ENCODE data around the gene FAM222A. TPM values are rescaled to one million over a fixed set of nuclear protein-coding genes. Genes with fewer than 3 reads are reported as not detected.

FAM222A gene
- total RNA-seq, 3 donors from 2014 or later = 1.7 to 4.4 (median 3.5) TPM

DNA sequence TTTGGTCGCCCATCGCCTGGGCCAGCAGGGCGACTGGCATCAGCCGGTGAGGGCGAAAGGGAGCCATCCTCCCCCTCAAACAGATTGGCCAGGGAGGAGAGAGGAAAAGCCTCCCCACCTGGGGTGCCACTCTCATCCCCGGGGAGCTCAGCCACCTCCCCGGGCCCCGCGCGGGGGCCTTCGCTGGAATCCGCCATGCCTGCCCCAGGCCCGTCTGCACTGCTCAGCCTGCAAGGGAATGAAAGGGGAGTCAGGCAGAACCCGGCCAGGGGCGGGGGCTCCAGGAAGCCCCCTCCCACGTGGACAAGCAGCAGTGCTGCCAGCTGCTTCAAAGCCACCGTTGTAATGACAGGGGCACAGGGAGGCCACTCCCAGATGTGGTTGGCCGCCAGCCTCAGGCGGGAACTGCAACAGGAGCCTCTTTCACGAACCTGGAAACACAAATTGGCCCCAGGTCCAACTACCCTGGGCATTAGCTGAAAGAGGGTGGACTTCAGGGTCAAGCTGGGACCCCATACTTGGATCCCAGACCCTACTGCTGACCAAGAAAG, 101.0 kb downstream of the FAM222A start:
- Histone ChIP-seq H3K9me3 (no peaks in the 10 kb centered on the region), H3K36me3 (ENCODE audit: low read depth) (no peaks in the 10 kb centered on the region), H3K4me3 (no peak overlapping the region), H3K4me1 (ENCODE audit: low read depth) (no peaks in the 10 kb centered on the region)
- ATAC-seq (no peak), DNase-seq (no peak)
- intact Hi-C loops (cut with DNase I, micrococcal nuclease) = no loop called here
- TF ChIP-seq, protein P1, sequence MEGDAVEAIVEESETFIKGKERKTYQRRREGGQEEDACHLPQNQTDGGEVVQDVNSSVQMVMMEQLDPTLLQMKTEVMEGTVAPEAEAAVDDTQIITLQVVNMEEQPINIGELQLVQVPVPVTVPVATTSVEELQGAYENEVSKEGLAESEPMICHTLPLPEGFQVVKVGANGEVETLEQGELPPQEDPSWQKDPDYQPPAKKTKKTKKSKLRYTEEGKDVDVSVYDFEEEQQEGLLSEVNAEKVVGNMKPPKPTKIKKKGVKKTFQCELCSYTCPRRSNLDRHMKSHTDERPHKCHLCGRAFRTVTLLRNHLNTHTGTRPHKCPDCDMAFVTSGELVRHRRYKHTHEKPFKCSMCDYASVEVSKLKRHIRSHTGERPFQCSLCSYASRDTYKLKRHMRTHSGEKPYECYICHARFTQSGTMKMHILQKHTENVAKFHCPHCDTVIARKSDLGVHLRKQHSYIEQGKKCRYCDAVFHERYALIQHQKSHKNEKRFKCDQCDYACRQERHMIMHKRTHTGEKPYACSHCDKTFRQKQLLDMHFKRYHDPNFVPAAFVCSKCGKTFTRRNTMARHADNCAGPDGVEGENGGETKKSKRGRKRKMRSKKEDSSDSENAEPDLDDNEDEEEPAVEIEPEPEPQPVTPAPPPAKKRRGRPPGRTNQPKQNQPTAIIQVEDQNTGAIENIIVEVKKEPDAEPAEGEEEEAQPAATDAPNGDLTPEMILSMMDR (IDR thresholded peaks at IDR 0.05) = no peak

DNA sequence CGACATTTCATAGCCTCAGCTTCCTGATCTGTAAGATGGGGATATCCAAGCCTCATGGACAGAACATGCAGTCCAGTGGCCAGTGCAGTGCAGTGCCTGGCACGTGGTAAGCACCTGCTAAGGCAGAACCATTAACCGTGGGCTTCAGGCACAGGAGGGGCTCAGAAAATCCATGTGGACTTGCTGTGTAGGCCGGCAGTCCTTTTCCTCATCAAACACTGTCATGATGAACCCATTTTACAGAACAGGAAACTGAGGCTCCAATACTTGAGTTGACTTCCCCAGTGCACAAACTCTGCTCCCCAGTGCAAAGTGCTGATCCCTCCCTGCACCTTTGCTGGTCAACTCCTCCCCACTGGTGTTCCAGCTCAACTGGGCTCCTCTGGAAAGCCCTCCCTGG, 101.6 kb downstream of the FAM222A start:
- DNase-seq = no peak
- H3K4me3 ChIP-seq = no peak overlapping the region
- H3K4me1 ChIP-seq (ENCODE audit: low read depth) = no peaks in the 10 kb centered on the region
- TF ChIP-seq, protein P1 (IDR thresholded peaks at IDR 0.05) = no peak
- no peaks in the 10 kb centered on the region for H3K9me3 ChIP-seq
- H3K36me3 ChIP-seq (ENCODE audit: low read depth) = no peaks in the 10 kb centered on the region
- intact Hi-C loops (cut with DNase I, micrococcal nuclease) = no loop called here
- no peak for ATAC-seq

DNA sequence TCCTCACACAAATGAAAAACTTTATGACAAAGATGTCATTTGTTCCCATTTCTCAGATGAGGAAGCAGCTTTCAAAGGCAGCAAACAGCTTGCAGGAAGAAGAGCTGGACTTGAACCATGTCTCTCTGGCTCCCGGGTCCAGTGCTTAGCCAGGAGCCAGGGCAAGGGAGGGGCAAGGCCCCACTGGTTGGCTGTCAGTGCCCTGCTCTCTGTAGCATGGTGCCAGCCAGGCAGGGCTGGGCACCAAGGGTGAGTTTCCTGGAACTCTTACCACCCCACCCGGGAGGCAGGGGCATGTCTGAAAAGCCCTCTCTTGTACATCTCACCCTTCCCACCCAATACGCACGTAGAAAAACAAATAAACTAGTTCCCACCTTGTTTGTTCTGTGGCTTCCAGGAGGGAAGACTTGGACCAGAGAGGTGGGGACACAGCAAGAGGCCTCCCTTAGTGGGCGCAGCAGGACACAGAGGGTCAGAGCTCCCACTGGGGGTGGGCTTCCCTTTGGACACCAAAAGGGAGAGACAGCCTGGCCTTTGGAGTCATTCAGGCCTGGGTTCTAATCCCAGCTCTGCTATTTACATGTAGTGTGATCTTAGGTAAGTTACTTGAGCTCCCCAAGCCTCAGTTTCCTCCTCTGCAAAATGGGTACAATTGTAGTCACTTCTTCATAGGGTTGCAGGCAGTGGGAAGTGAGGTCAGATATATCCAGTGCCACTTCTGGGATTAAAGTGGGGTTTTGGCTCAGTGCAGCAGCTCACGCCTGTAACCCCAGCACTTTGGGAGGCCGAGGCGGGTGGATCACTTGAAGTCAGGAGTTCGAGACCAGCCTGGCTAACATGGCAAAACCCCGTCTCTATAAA, 102.4 kb downstream of the FAM222A start:
- intact Hi-C loops (cut with DNase I, micrococcal nuclease) = no loop called here

DNA sequence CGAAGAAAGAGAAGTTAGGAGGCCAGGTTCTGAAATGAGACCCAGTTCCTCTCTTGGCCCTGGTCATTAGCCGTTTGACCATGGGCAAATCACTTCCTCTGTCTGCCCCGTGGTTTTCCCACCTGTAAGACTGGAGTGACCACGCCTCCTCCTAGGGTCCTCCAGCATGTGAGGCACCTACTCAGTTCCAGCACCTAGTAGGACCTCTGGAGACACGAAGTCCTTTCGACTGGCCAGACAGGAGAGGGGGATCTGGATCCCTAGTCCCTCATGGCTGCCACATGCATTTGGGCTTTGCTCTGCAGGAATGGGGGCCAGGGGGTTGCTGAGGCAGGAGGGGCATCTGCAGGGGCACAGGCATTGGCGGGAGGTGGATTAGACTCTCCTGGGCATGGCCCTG, 103.2 kb downstream of the FAM222A start:
- DNase-seq = no peak
- Histone ChIP-seq H3K4me3 (no peak overlapping the region), H3K36me3 (ENCODE audit: low read depth) (no peaks in the 10 kb centered on the region), H3K4me1 (ENCODE audit: low read depth) (no peaks in the 10 kb centered on the region), H3K9me3 (no peaks in the 10 kb centered on the region)
- no peak for ATAC-seq
- TF ChIP-seq, protein P1 (IDR thresholded peaks at IDR 0.05) = no peak
- intact Hi-C loops (cut with DNase I, micrococcal nuclease) = no loop called here

More for the DNA sequence above, 102.4 kb downstream of the FAM222A start:
- H3K36me3 ChIP-seq (ENCODE audit: low read depth) = no peaks in the 10 kb centered on the region
- H3K4me1 ChIP-seq (ENCODE audit: low read depth) = no peaks in the 10 kb centered on the region
- H3K9me3 ChIP-seq = no peaks in the 10 kb centered on the region
- DNase-seq (no peak), ATAC-seq (no peak)
- H3K4me3 ChIP-seq = no peak overlapping the region
- TF ChIP-seq, protein P1 (IDR thresholded peaks at IDR 0.05) = no peak

DNA sequence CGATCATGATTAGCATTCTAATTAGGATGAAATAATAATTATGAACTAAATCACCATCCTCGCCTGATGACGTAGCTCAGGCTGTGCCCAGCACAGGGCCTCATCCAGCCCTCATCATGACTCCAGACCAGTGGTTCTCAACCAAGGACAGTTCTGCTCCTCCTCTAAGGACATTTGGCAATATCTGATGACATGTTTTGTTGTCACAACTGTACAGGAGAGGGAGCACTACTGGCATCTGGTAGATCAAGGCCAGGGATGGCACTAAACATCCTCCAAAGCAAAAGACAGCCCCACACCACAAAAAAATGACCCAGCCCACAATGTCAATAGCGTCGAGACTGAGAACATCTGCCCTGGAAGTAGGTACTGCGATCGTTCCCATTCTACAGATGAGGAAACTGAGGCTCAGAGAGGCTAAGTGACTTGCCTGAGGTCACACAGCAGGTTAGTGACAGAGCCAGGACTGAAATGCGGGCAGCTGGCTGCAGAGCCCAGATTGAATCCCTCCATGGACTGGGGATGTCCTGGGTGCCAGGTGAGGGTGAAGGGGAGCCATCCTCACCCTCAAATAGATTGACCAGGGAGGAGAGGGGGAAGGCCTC, 104.1 kb downstream of the FAM222A start:
- Histone ChIP-seq H3K4me3 (no peak overlapping the region), H3K9me3 (no peaks in the 10 kb centered on the region), H3K36me3 (ENCODE audit: low read depth) (no peaks in the 10 kb centered on the region), H3K4me1 (ENCODE audit: low read depth) (no peaks in the 10 kb centered on the region)
- TF ChIP-seq, protein P1 (IDR thresholded peaks at IDR 0.05) = no peak
- no peak for ATAC-seq
- DNase-seq = no peak
- intact Hi-C loops (cut with DNase I, micrococcal nuclease) = no loop called here

Data from mucosa of descending colon (tissue), 3 donors.